NCI-H510A (cell line): ENCODE results near the gene OPN3.

Experiments used
- DNase-seq: peaks from one replicate; lab custom pipeline; 2025; lab: John Stamatoyannopoulos, UW

OPN3 gene

DNA sequence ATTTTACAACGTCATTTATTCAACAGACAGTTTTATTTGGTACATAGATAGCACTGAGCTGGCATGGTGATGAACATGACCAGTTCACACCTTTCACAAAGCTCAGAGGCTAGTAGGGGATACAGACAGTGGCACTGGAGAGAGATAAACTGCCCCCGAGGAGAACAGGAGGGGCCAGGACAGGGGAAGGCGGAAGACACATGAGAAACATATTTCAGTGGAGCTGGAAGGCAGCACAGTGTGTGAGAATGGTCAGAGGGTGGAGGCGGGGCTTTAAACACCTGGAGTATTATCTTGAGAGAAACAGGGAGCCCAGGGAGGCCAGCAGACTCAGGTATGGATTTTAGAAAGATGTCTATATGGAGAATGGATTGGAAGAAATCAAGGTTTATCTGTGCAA lies 49.5 kb downstream of the OPN3 start:
- DNase-seq = no peak

DNA sequence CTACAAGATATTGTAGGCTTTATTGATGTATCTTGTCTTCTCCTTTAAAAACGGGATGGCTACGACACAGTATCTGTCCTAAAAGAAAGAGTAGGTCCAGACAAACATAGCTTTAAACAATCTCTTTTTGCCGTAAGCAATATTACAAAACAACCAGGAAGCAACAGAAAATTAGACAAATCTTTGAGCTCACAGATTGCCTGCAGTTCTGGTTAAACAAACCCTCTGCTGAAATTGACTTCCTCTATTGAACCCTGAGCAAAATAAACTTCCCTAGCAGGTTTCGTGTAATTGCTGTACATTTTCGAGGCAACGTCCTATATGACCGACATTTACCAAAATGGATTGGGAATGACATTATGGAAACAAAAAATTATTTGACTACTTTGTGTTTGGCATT lies 50.6 kb downstream of the OPN3 start:
- DNase-seq = no peak

DNA sequence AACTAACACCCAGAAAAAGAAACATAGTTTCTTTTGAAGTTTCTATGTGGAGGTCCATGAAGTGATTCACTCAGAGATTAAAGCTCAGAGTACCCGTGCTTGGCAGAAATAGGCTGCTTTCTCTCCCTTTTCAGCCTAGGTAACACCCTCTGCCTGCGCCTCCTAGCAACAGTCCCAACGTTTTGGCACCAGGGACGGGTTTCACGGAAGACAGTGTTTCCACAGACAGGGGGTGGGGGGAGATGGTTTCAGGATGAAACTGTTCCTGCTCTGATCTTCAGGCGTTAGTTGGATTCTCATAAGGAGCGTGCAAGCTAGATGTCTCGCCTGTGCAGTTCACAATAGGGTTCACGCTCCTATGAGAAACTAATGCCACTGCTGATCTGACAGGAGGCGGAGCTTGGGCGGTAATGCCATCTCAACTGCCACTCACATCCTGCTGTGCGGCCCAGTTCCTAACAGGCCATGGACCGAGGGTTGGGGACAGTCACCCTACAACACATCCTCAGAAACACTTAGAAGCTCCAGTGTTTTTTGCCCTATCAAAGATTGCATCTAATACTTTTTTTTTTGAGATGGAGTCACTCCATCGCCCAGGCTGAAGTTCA lies 53.2 kb downstream of the OPN3 start:
- DNase-seq = no peak

DNA sequence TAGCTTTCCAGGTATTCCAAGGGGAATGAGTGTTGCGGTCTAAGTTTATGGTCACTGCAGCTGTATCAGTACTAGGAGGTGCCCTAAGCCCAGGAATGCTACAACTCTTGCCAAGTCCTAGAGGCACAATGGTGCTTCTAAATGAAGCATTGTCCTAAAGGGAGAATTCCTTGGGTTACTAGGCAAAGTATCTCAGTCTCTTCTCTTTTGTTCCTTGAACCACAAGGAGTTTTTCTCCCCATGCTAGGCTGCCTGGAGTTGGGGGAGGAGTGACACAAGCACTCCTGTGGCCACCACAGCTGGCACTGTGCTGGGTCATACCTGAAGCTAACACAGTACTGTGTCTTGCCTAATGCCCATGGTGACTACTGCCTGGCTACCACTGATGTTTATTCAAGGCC lies 57.2 kb downstream of the OPN3 start:
- DNase-seq = no peak

DNA sequence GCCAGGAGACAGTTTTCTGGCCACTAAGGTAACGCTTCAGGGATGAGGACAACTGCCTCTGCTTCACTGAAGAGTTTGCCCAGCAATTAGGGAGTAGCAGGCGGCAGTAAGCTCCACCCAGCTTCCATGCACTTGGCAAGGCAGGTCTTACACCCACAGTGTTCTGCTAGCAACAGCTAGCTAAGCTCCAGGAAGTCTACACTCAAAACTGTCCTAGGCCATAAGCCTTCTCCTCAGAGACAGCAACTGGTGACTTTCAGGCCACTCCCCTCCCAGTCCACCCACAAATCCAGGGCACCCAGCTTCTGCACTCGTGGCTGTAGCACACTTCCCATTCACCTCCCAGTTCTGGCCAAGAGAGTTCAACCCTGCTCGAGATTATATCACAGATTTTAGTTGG lies 60.7 kb downstream of the OPN3 start:
- peak; percentile 4 for DNase-seq

DNA sequence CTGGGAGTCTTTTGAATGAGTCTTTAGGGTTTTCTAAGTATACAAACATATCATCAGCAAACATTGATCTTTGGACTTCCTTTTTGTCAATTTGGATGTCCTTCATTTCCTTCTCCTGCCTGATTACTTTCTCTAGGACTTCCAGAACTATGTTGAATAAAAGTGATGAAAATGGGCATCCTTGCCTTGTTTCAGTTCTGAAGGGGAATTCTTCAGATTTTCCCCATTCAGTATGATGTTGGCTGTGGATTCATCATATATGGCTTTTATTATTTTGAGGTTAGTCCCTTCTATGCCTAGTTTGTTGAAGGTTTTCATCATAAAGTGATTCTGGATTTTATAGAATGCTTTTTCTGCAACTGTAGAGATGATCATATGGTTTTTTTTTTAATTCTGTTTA lies 66.0 kb downstream of the OPN3 start:
- DNase-seq = no peak

DNA sequence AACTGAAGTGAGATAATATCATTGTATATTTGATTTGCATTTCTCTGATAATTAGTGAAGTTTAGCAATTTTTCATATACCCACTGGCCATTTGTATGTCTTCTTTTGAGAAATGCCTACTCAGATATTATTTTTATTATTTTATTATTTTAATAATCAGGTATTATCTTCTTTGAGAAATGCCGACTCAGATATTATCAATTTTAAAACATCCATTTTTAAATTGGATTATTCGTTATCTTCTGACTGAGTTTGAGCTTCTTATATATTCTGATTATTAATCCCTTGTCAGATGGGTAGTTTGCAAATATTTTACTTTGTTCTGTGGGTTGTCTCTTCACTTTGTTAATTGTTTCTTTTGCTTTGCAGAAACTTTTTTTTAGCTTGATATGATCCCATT lies 70.3 kb downstream of the OPN3 start:
- DNase-seq = no peak

DNA sequence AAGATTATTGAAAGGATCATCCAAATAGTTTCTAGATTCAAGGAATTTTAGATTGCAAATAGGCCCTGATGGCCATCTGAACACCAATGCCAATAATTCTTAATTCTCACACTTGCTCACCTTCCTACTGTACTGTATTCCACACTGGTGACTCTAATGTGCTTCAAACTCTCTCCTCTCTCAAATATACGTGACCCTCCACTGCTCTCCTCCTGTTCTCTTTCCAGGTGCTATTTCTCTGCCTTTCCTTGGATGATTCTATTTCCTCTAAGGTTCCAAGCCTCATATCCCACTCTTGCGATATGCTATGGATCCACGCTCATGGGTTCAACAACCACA lies 79.4 kb downstream of the OPN3 start:
- no peak for DNase-seq

DNA sequence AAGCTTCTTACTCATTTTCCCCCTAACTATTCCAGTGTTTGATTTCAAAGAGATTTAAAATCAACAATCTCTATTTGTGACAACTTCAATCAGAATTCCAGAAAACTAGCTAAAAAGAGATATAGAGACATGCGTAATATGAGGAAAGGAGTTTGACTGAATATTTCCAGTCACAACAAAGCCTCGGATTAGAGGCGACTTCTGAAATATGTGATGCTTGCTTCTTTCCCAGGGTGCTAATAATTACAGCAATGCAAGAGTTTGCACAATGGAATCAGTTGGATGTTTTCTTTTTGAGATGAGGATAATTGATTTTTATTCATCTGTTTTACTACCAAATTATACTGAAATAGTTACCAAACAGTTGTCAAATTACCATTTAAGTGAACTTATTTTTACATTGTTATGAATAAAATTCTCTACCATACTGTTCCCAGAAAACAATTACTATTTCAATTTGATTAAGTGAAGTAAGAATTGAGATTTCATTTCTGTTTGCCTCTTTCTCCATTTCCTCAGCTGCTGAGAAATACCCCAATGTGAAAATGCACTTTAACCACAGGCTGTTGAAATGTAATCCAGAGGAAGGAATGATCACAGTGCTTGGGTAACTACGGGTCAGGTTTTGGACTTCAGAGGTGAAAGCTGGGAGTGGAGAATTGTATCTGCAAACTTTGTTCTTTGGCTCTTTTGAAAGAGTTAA lies 79.9 kb downstream of the OPN3 start:
- DNase-seq = no peak

DNA sequence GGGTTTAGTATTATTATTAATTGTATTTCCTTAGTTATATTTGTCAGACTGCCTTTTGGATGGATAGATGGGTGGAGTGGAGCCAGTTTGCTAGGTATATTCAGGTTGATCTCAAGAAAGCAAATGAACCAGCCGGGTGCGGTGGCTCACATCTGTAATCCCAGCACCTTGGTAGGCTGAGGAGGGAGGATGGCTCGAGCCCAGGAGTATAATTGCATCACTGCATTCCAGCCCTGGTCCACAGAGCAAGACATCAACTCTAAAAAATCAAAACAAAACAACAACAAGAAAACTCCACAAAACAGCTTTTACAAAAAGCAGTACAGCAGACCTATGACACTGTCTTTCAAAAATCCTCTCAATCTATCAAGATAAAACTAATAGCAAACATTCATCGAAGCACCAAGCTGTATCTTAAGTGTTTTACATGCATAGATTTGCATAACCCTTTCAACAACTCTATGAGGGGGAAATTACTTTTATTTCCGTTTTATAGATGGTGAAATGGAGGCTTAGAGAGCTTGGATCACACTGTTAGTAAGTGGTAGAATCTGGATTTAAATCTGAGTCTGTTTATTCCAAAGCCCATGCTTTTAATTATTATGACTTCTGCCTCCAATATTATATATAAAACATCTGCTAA lies 82.5 kb downstream of the OPN3 start:
- no peak for DNase-seq

DNA sequence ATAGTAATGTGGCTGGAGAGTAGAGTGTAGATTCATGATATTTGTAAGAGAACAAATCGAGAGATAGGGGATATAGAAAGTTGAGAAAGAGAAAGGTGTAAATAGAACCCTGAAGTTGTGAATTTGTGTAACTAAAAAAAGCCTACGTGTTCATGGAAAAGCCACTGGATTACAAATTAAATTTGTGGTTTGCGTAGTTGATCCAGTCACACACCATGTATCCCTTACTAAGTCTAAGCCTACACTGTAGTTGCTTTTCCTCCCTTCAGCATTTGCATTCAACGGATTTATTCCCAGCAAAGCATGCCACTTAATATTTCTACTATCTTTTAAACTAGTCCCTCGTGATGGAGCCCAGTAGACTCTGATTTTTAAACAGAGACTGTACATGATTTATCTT lies 83.1 kb downstream of the OPN3 start:
- DNase-seq = no peak

DNA sequence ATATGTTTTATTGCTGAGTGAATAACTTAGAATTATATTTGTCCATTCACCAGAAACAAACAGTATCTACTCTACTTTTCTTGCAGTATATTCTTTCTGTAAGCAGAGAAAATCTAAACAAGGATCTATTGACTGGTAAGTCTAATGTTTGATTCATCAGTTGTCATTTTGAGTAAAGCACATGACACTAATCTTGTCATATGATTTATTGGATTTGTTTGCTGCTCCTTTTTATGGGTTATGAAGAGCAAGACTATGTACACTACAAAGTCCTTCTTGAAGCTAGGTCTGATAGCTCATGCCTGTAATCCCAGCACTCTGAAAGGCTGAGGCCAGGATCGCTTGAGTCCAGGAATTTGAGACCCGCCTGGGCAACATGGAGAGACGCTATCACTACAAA lies 84.6 kb downstream of the OPN3 start:
- no peak for DNase-seq

DNA sequence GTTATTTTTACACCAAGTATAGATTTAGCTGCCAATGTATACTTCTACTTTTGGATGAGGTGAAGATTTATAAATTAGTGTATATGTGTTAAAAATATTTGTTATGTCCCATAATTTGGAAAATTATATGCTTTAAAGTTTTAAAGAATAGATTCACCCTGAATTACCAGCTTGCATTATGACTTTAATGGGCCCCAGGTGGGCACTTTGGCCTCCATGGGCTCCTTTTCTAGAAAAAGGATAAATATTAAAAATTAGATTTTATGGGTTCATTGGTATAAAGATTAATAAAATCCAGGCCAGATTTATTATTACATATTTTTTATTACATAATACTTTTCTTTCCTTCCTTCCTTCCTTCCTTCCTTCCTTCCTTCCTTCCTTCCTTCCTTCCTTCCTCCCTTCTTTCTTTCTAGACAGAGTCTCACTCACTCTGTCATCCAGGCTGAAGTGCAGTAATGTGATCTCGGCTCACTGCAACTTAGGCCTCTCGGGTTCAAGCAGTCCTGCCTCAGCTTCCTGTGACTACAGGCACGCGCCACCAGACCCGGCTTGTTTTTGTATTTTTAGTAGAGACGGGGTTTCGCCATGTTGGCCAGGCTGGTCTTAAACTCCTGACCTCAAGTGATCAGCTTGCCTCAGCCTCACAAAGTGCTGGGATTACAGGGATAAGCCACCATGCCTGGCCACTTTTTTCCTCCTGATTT lies 86.1 kb downstream of the OPN3 start:
- no peak for DNase-seq

DNA sequence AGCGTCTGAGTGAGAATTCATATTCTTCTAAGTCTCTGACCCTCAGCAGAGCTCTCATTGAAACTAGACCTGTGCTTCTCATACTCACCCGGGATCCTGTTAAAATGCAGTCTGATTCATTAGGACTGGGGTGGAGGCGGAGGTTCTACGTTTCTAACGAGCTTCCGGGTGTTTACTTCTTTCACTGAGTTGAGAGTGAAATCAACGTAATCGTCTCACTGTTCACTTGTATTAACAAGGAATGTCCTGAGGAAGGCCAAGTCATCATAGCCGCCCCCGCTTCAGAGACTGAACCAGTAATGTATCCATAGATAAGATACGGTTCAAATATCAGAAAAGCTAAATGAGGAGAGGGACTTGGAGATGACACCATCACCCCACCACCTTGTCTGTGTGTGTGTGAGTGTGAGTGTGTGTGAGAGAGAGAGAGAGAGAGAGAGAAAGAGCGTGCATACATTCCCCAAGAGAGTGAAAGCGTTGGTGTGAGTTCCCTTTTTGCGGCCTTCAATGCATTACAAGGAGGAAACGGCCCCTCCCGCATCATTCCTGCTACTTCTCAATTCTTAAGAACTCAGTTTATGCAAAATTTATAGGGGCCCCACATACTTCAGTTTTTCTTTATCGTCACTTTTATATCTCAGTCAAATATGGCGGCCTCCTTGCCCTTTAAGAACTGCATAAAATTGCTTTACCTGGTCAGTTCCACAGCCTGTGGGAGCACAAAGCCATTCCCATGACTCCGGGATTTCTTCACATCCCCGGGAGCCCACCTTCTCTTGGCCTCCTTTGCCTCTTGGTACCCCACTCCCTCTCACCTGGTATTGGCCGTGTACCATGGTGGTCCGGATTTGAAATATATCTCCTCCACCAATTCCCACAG lies 88.2 kb downstream of the OPN3 start:
- DNase-seq = no peak

DNA sequence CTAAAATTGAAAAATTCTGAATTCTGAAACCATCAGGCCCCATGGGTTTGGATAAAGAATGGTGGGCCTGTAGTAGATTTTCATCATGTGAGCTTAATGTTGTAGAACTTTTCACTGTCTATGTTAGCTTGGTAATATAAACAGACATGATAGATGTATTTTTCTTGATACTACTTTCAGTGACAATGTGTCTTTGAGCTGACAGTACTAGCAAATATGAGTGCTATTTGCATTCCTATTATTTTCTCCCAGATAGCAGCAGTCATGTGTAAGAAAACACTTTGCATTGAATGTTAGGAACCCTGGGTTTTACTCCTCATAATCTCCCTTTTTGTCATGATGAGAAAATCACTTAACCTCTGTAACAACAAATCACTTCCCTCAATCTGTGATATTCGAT lies 89.9 kb downstream of the OPN3 start:
- no peak for DNase-seq

DNA sequence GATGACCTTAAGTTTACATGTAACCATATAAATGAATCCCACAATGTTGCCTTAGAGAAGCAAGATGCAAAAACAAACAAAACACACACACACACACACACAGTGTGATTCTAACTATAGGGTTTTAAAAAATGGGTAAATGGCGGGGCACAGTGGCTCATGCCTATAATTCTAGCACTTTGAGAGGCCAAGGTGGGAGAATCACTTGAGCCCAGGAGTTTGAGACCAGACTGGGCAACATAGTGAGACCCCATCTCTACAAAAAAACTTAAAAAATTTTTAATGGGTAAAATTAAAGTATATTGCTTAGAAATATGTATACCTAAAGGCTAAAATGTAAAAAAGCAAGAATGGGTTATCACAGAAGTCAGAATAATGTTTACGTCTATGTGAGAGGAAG lies 92.2 kb downstream of the OPN3 start:
- DNase-seq = no peak
